ENCODE results near the gene KAT14. TPM values are rescaled to one million over a fixed set of nuclear protein-coding genes. Genes with fewer than 3 reads are reported as not detected.

The KAT14 gene
- total RNA-seq, 2 experiments from 2014 or later: 16.6 to 16.7 TPM

GRCh38 chr20:18133962-18134361 lies 3.7 kb upstream of the KAT14 start:
- peaks cover 6% of the 10 kb centered on the region for H3K4me1 Mint-ChIP-seq
- no peak overlapping the region for H3K27ac Mint-ChIP-seq
- no peak for DNase-seq
- peaks cover 3% of the 10 kb centered on the region for H3K9me3 Mint-ChIP-seq
- H3K36me3 Mint-ChIP-seq: peaks cover 4% of the 10 kb centered on the region
- H3K4me3 Mint-ChIP-seq: no peak overlapping the region
- H3K27me3 Mint-ChIP-seq: peaks cover 3% of the 10 kb centered on the region

GRCh38 chr20:18138266-18138582 lies 561 bp downstream of the KAT14 start:
- DNase-seq: no peak
- Mint-ChIP-seq H3K36me3 (peaks cover 17% of the 10 kb centered on the region), H3K9me3 (no peaks in the 10 kb centered on the region), H3K27me3 (no peaks in the 10 kb centered on the region), H3K4me1 (peaks cover 23% of the 10 kb centered on the region), H3K4me3 (peak overlapping the region; percentile 79), H3K27ac (peak overlapping the region; percentile 87)

GRCh38 chr20:18138639-18139583 lies 1.2 kb downstream of the KAT14 start:
- Mint-ChIP-seq H3K4me1 (peaks cover 23% of the 10 kb centered on the region), H3K9me3 (no peaks in the 10 kb centered on the region), H3K27me3 (no peaks in the 10 kb centered on the region), H3K4me3 (peak overlapping the region; percentile 79), H3K36me3 (peaks cover 17% of the 10 kb centered on the region), H3K27ac (peak overlapping the region; percentile 87)
- no peak for DNase-seq

- H3K4me1 Mint-ChIP-seq: peaks cover 26% of the 10 kb centered on the region
These were observed 2.2 kb downstream of the KAT14 start for GRCh38 chr20:18139832-18140231.

GRCh38 chr20:18144541-18145099 lies 7.0 kb downstream of the KAT14 start:
- H3K4me1 Mint-ChIP-seq: peaks cover 13% of the 10 kb centered on the region
- no peaks in the 10 kb centered on the region for H3K27me3 Mint-ChIP-seq
- no peak overlapping the region for H3K4me3 Mint-ChIP-seq
- H3K27ac Mint-ChIP-seq: no peak overlapping the region
- peaks cover 28% of the 10 kb centered on the region for H3K36me3 Mint-ChIP-seq
- DNase-seq: no peak
- H3K9me3 Mint-ChIP-seq: no peaks in the 10 kb centered on the region

More at GRCh38 chr20:18139832-18140231, 2.2 kb downstream of the KAT14 start:
- no peaks in the 10 kb centered on the region for H3K27me3 Mint-ChIP-seq
- DNase-seq: no peak
- H3K4me3 Mint-ChIP-seq: peak overlapping the region; percentile 79
- no peaks in the 10 kb centered on the region for H3K9me3 Mint-ChIP-seq
- H3K36me3 Mint-ChIP-seq: peaks cover 24% of the 10 kb centered on the region
- H3K27ac Mint-ChIP-seq: peak overlapping the region; percentile 13

GRCh38 chr20:18154342-18154741 lies 16.7 kb downstream of the KAT14 start:
- H3K36me3 Mint-ChIP-seq: peaks cover 14% of the 10 kb centered on the region

GRCh38 chr20:18156045-18156444 lies 18.4 kb downstream of the KAT14 start:
- H3K4me1 Mint-ChIP-seq: no peaks in the 10 kb centered on the region
- no peak overlapping the region for H3K4me3 Mint-ChIP-seq
- H3K27ac Mint-ChIP-seq: no peak overlapping the region
- DNase-seq: no peak
- no peaks in the 10 kb centered on the region for H3K27me3 Mint-ChIP-seq
- peaks cover 9% of the 10 kb centered on the region for H3K36me3 Mint-ChIP-seq
- H3K9me3 Mint-ChIP-seq: no peaks in the 10 kb centered on the region

More at GRCh38 chr20:18154342-18154741, 16.7 kb downstream of the KAT14 start:
- Mint-ChIP-seq H3K27me3 (no peaks in the 10 kb centered on the region), H3K9me3 (no peaks in the 10 kb centered on the region), H3K4me1 (no peaks in the 10 kb centered on the region), H3K4me3 (no peak overlapping the region), H3K27ac (no peak overlapping the region)
- no peak for DNase-seq

- Mint-ChIP-seq H3K9me3 (no peaks in the 10 kb centered on the region), H3K27me3 (no peaks in the 10 kb centered on the region), H3K36me3 (peaks cover 27% of the 10 kb centered on the region), H3K4me3 (no peak overlapping the region), H3K4me1 (peaks cover 36% of the 10 kb centered on the region), H3K27ac (no peak overlapping the region)
- DNase-seq: no peak
These were observed 26.7 kb downstream of the KAT14 start for GRCh38 chr20:18164356-18164755.

GRCh38 chr20:18165553-18165952 lies 27.9 kb downstream of the KAT14 start:
- peak; percentile 1 for DNase-seq

GRCh38 chr20:18166241-18166881 lies 28.7 kb downstream of the KAT14 start:
- Mint-ChIP-seq H3K27ac (peak overlapping the region; percentile 65), H3K4me3 (no peak overlapping the region), H3K36me3 (peaks cover 42% of the 10 kb centered on the region)

More at GRCh38 chr20:18165553-18165952, 27.9 kb downstream of the KAT14 start:
- peaks cover 35% of the 10 kb centered on the region for H3K36me3 Mint-ChIP-seq
- H3K27ac Mint-ChIP-seq: peak overlapping the region; percentile 57
- peaks cover 42% of the 10 kb centered on the region for H3K4me1 Mint-ChIP-seq
- no peaks in the 10 kb centered on the region for H3K9me3 Mint-ChIP-seq
- no peaks in the 10 kb centered on the region for H3K27me3 Mint-ChIP-seq
- H3K4me3 Mint-ChIP-seq: peak overlapping the region; percentile 51

GRCh38 chr20:18166950-18167349 lies 29.3 kb downstream of the KAT14 start:
- Mint-ChIP-seq H3K4me1 (peaks cover 45% of the 10 kb centered on the region), H3K27me3 (no peaks in the 10 kb centered on the region), H3K9me3 (no peaks in the 10 kb centered on the region), H3K4me3 (no peak overlapping the region), H3K36me3 (peaks cover 47% of the 10 kb centered on the region), H3K27ac (no peak overlapping the region)
- no peak for DNase-seq

More at GRCh38 chr20:18166241-18166881, 28.7 kb downstream of the KAT14 start:
- Mint-ChIP-seq H3K27me3 (no peaks in the 10 kb centered on the region), H3K4me1 (peaks cover 45% of the 10 kb centered on the region), H3K9me3 (no peaks in the 10 kb centered on the region)
- DNase-seq: no peak

GRCh38 chr20:18172379-18172778 lies 34.7 kb downstream of the KAT14 start:
- Mint-ChIP-seq H3K27me3 (no peaks in the 10 kb centered on the region), H3K4me1 (peaks cover 27% of the 10 kb centered on the region), H3K36me3 (peaks cover 58% of the 10 kb centered on the region), H3K9me3 (peaks cover 2% of the 10 kb centered on the region), H3K27ac (no peak overlapping the region), H3K4me3 (no peak overlapping the region)
- no peak for DNase-seq

- H3K36me3 Mint-ChIP-seq: peaks cover 70% of the 10 kb centered on the region
- H3K4me1 Mint-ChIP-seq: peaks cover 11% of the 10 kb centered on the region
- H3K27me3 Mint-ChIP-seq: no peaks in the 10 kb centered on the region
- no peak overlapping the region for H3K4me3 Mint-ChIP-seq
- H3K27ac Mint-ChIP-seq: no peak overlapping the region
- peaks cover 10% of the 10 kb centered on the region for H3K9me3 Mint-ChIP-seq
- DNase-seq: no peak
These were observed 37.4 kb downstream of the KAT14 start for GRCh38 chr20:18174906-18175683.

GRCh38 chr20:18176318-18176785 lies 38.7 kb downstream of the KAT14 start:
- Mint-ChIP-seq H3K27me3 (no peaks in the 10 kb centered on the region), H3K4me1 (peaks cover 8% of the 10 kb centered on the region), H3K9me3 (peaks cover 15% of the 10 kb centered on the region), H3K27ac (peak overlapping the region; percentile 40), H3K36me3 (peaks cover 67% of the 10 kb centered on the region), H3K4me3 (no peak overlapping the region)
- no peak for DNase-seq
